HepG2 (cell line): ENCODE data around the gene ZNF777. TPM values are rescaled to one million over a fixed set of nuclear protein-coding genes. Genes with fewer than 3 reads are reported as not detected.

Experiments used
- ATAC-seq: fragments of 200-7000 bp; cut with Tn5 transposase; 3 replicates; pipeline ENCODE4 v1.9.1; 2020; ENCODE audit warnings: mild to moderate bottlenecking, moderate library complexity
- BruUV-seq: library from RNA; stranded (reverse); fragments of 400-500 nt; replicated peaks from 2 replicates; lab custom pipeline; 2021; lab: Mats Ljungman, UMichigan
- CTCF ChIA-PET: fragments of 300-600 bp; formaldehyde crosslinking; extraction: SDS; loops from one replicate; lab custom pipeline; 2021; ENCODE audit warnings: low total read pairs, inconsistent platforms, low intra/inter-chr PET ratio; lab: Yijun Ruan, JAX
- POLR2A ChIA-PET: fragments of 350-600 bp; sonication (Branson Sonifier 250); formaldehyde crosslinking; loops from one replicate; lab custom pipeline; 2020; ENCODE audit warnings: antibody characterized with exemption, inconsistent platforms; lab: Yijun Ruan, JAX
- DNase-seq: peaks from one replicate; pipeline ENCODE4 v3.0.0-alpha.2; 2015; ENCODE audit warnings: low spot score
- FAIRE-seq: peaks from 3 replicates; lab custom pipeline; 2011; peaks lifted over from hg19 to GRCh38; lab: Jason Lieb, UNC
- H2AFZ ChIP-seq: one replicate; pipeline ENCODE4 v1.6.1; 2011; ENCODE audit warnings: low read length, inconsistent platforms
- H3K27ac ChIP-seq: fragments of 300-600 bp; 3 replicates; pipeline ENCODE4 v1.8.0; 2011; ENCODE audit warnings: mixed run types, mild to moderate bottlenecking, mixed read lengths, low read length, inconsistent platforms; ENCODE audit not compliant: insufficient read depth; ENCODE audit errors: extremely low read length
- H3K27me3 ChIP-seq, 2 experiments: fragments of 200-600 bp in 1 of 2; 2 replicates in 1 of 2; 3 replicates in 1 of 2; pipeline versions ENCODE4 v1.6.0 to v1.8.0; 2011; ENCODE audit warnings: low read length in 2 of 2, mild to moderate bottlenecking in 2 of 2, moderate library complexity in 2 of 2, inconsistent platforms in 1 of 2; ENCODE audit not compliant: insufficient read depth in 2 of 2, control insufficient read depth in 1 of 2
- H3K36me3 ChIP-seq, 2 experiments: fragments of 200-600 bp in 1 of 2; replicated peaks in 1 of 2; 2 replicates in 1 of 2; 3 replicates in 1 of 2; pipeline versions ENCODE4 v1.5.1 to v1.8.0; 2011; ENCODE audit warnings: low read length in 2 of 2, inconsistent platforms in 1 of 2; ENCODE audit not compliant: insufficient read depth in 2 of 2, control insufficient read depth in 1 of 2
- H3K4me1 ChIP-seq: 2 replicates; pipeline ENCODE4 v1.5.1; 2012; ENCODE audit warnings: low read length, inconsistent platforms; ENCODE audit not compliant: insufficient read depth
- H3K4me2 ChIP-seq: 2 replicates; pipeline ENCODE4 v1.6.0; 2011; ENCODE audit warnings: low read depth, low read length, inconsistent platforms
- H3K4me3 ChIP-seq, 3 experiments: fragments of 200-600 bp in 1 of 3; sonication (generic), shearing (Covaris generic) in 1 of 3; replicated peaks in 1 of 3; 2 replicates each; pipeline ENCODE4 v1.5.1; 2011 to 2016; ENCODE audit warnings: low read length in 3 of 3, inconsistent platforms in 2 of 3, low read depth in 2 of 3, mild to moderate bottlenecking in 2 of 3, control low read depth in 1 of 3, mixed read lengths in 1 of 3; ENCODE audit not compliant: insufficient read depth in 1 of 3
- H3K79me2 ChIP-seq: one replicate; pipeline ENCODE4 v1.6.1; 2011; ENCODE audit warnings: low read length, inconsistent platforms; ENCODE audit not compliant: insufficient read depth
- H3K9ac ChIP-seq: 2 replicates; pipeline ENCODE4 v1.6.0; 2011; ENCODE audit warnings: mild to moderate bottlenecking, low read depth, low read length, inconsistent platforms; ENCODE audit not compliant: insufficient read depth
- H3K9me3 ChIP-seq: 2 replicates; pipeline ENCODE4 v1.5.1; 2012; ENCODE audit warnings: mild to moderate bottlenecking, low read length
- H4K20me1 ChIP-seq: 2 replicates; pipeline ENCODE4 v1.6.0; 2011; ENCODE audit warnings: inconsistent platforms, mild to moderate bottlenecking, low read length, moderate library complexity; ENCODE audit not compliant: insufficient read depth
- BORCS8-MEF2B ChIP-seq: sonication (generic); formaldehyde crosslinking; IDR thresholded peaks from 2 replicates; pipeline ENCODE4 v1.8.0; 2022; ENCODE audit warnings: mild to moderate bottlenecking, missing genetic modification reagents
- DMAP1 ChIP-seq: IDR thresholded peaks from 2 replicates; pipeline ENCODE4 v1.6.1; 2016
- FOXK2 ChIP-seq: fragments of 450-650 bp; IDR thresholded peaks from 2 replicates; pipeline ENCODE4 v1.6.1; 2016
- HMGA1 ChIP-seq: sonication (generic); formaldehyde crosslinking; conservative IDR thresholded peaks from 2 replicates; pipeline ENCODE4 v1.4.0; 2020; ENCODE audit warnings: missing genetic modification reagents
- KLF11 ChIP-seq: IDR thresholded peaks from 2 replicates; pipeline ENCODE4 v1.6.1; 2016; ENCODE audit warnings: missing compliant biosample characterization
- PCBP2 ChIP-seq: fragments of 200-400 bp; formaldehyde crosslinking; optimal IDR thresholded peaks from 2 replicates; pipeline ENCODE3; 2018; ENCODE audit warnings: low read length, low read depth; ENCODE audit not compliant: poor library complexity, severe bottlenecking
- REXO4 ChIP-seq: sonication (generic); formaldehyde crosslinking; IDR thresholded peaks from 2 replicates; pipeline ENCODE4 v1.8.0; 2022; ENCODE audit warnings: missing genetic modification reagents, mild to moderate bottlenecking, borderline replicate concordance
- SSRP1 ChIP-seq: IDR thresholded peaks from 2 replicates; pipeline ENCODE4 v1.6.1; 2016; ENCODE audit warnings: control low read depth
- USF2 ChIP-seq, 2 experiments: sonication (generic) in 1 of 2; formaldehyde crosslinking in 1 of 2; IDR thresholded peaks; 2 replicates each; pipeline versions ENCODE4 v1.5.1 to v1.6.1; 2011 to 2020; ENCODE audit warnings: borderline replicate concordance in 1 of 2, low read depth in 1 of 2, low read length in 1 of 2, mild to moderate bottlenecking in 1 of 2, missing genetic modification reagents in 1 of 2, moderate library complexity in 1 of 2
- ZBTB43 ChIP-seq: sonication (generic); formaldehyde crosslinking; conservative IDR thresholded peaks from 2 replicates; pipeline ENCODE4 v1.4.0; 2020; ENCODE audit warnings: missing genetic modification reagents
- ZFP36 ChIP-seq: fragments of 150-350 bp; IDR thresholded peaks from 2 replicates; pipeline ENCODE4 v1.6.1; 2018; ENCODE audit warnings: borderline replicate concordance, low read length, low read depth; ENCODE audit not compliant: partially characterized antibody
- ZNF263 ChIP-seq: sonication (generic); formaldehyde crosslinking; IDR thresholded peaks from 2 replicates; pipeline ENCODE4 v1.4.0; 2020; ENCODE audit warnings: missing genetic modification reagents
- ZNF329 ChIP-seq: sonication (generic); formaldehyde crosslinking; IDR thresholded peaks from 2 replicates; pipeline ENCODE4 v1.9.0; 2021; ENCODE audit warnings: low read depth, mild to moderate bottlenecking, missing genetic modification reagents
- ZNF576 ChIP-seq: sonication (generic); formaldehyde crosslinking; IDR thresholded peaks from 2 replicates; pipeline ENCODE4 v1.4.0; 2020; ENCODE audit warnings: mild to moderate bottlenecking, missing genetic modification reagents
- ZNF672 ChIP-seq: sonication (generic); formaldehyde crosslinking; IDR thresholded peaks from 2 replicates; pipeline ENCODE4 v1.8.1; 2022; ENCODE audit warnings: missing genetic modification reagents
- ZNF850 ChIP-seq: sonication (generic); formaldehyde crosslinking; conservative IDR thresholded peaks from 2 replicates; pipeline ENCODE4 v1.9.0; 2021; ENCODE audit warnings: mild to moderate bottlenecking, missing genetic modification reagents
- WGBS: methylation state at CpG from one replicate; pipeline ENCODE4 v1.1.6; 2017; ENCODE audit warnings: low lambda C conversion rate; 5-methylcytosine and 5-hydroxymethylcytosine counted together
- in situ Hi-C: cut with HindIII; loops from 2 replicates; pipeline ENCODE4 v1.10.0; 2017; ENCODE audit warnings: low pct_unique_long_range_greater_than_20kb; ENCODE audit not compliant: extremely low pct_ligation_motif_present
- intact Hi-C: fragments of 100-400 bp; cut with micrococcal nuclease; formaldehyde crosslinking; loops from one replicate; pipeline ENCODE4 v1.10.0; 2022; ENCODE audit not compliant: unreplicated experiment
- polyA plus RNA-seq, 8 experiments: library from polyadenylated mRNA; depleted of rRNA in 3 of 8; stranded (reverse) in 7 of 8; unstranded in 1 of 8; fragments of >200 nt; fragmentation: Illumina TruSeq in 4 of 8; extraction: Trizol in 4 of 8; gene quantifications; 2 replicates each; pipeline versions ENCODE4 v1.2.1 to v1.2.3, GENCODE V29; 2011 to 2016; ENCODE audit warnings: low read depth in 4 of 8, missing spikeins in 1 of 8, mixed read lengths in 1 of 8; ENCODE audit not compliant: insufficient read depth in 1 of 8
- total RNA-seq, 5 experiments: library from RNA; depleted of rRNA; stranded (reverse); fragments of >200 nt; fragmentation: Illumina TruSeq; extraction: Trizol; gene quantifications; 2 replicates each; pipeline ENCODE4 v1.2.3, GENCODE V29; 2016; ENCODE audit warnings: low read depth in 1 of 5

ZNF777 gene
- total and polyA plus RNA-seq, 2 of the 13 experiments (the other 11 are each of a cell fraction or from before 2014, with no cell fraction given): 3.8 to 6.0 TPM

- H3K36me3 ChIP-seq: peaks cover 17 to 47% of the 10 kb centered on the region in 2 experiments; a peak in 4 of 5 replicates
- DNase-seq: no peak
- H4K20me1 ChIP-seq: no peaks in the 10 kb centered on the region
- BruUV-seq: no TSS peak
- intact Hi-C loops: no loop called here
- in situ Hi-C loops: no loop called here
- no peak overlapping the region for H3K9ac ChIP-seq
- CTCF ChIA-PET: no interaction called here
- no peak for TF ChIP-seq ZFP36
- TF ChIP-seq FOXK2: no peak
- TF ChIP-seq ZNF672 (CRISPR knock-in tag): no peak
- no peak for TF ChIP-seq ZNF329 (CRISPR knock-in tag)
- no peak for TF ChIP-seq ZBTB43
- no peak for TF ChIP-seq BORCS8-MEF2B (CRISPR knock-in tag)
- TF ChIP-seq ZNF576: no peak
- TF ChIP-seq, all 625 proteins: peak for 0
- Histone ChIP-seq H3K27me3 (no peaks in the 10 kb centered on the region), H3K9me3 (no peaks in the 10 kb centered on the region), H3K4me2 (no peak overlapping the region), H3K4me1 (no peaks in the 10 kb centered on the region), H2AFZ (no peak overlapping the region), H3K27ac (no peak overlapping the region), H3K79me2 (no peaks in the 10 kb centered on the region), H3K4me3 (no peak overlapping the region)
- no peak for ATAC-seq
- no peak for FAIRE-seq
- WGBS: 86% methylated on average over 6 of the region's 6 CpGs
- POLR2A ChIA-PET: no interaction called here
Measured at GRCh38 chr7:149444287-149444686, 16.6 kb downstream of the ZNF777 start.

GRCh38 chr7:149443523-149443922, 17.3 kb downstream of the ZNF777 start:
- 94% methylated on average over 7 of the region's 7 CpGs for WGBS
- no peak for DNase-seq
- peaks cover 11 to 44% of the 10 kb centered on the region in 2 experiments; a peak in 4 of 5 replicates for H3K36me3 ChIP-seq
- no peak for FAIRE-seq
- H2AFZ ChIP-seq: no peak overlapping the region
- no peak overlapping the region for H3K27ac ChIP-seq
- intact Hi-C loops: no loop called here
- ATAC-seq: no peak
- in situ Hi-C loops: no loop called here
- ChIA-PET CTCF (no interaction called here), POLR2A (no interaction called here)
- H3K9ac ChIP-seq: no peak overlapping the region
- no peak overlapping the region for H3K4me2 ChIP-seq
- H3K4me1 ChIP-seq: no peaks in the 10 kb centered on the region
- H4K20me1 ChIP-seq: no peaks in the 10 kb centered on the region
- no peak overlapping the region for H3K4me3 ChIP-seq
- no peaks in the 10 kb centered on the region for H3K79me2 ChIP-seq
- BruUV-seq: no TSS peak
- no peaks in the 10 kb centered on the region for H3K27me3 ChIP-seq
- no peaks in the 10 kb centered on the region for H3K9me3 ChIP-seq
- no peak for TF ChIP-seq SSRP1
- TF ChIP-seq ZNF850 (CRISPR knock-in tag): no peak
- no peak for TF ChIP-seq ZNF263 (CRISPR knock-in tag)
- no peak for TF ChIP-seq DMAP1 (CRISPR knock-in tag)
- no peak for TF ChIP-seq REXO4 (CRISPR knock-in tag)
- TF ChIP-seq KLF11 (CRISPR knock-in tag): no peak
- no peak for TF ChIP-seq USF2 (IDR thresholded peaks at IDR 0.05; ENCODE audit: low read depth, low read length)
- TF ChIP-seq USF2 (CRISPR knock-in tag; IDR thresholded peaks at IDR 0.05; ENCODE audit: borderline replicate concordance): no peak
- no peak for TF ChIP-seq PCBP2
- TF ChIP-seq HMGA1: no peak
